Placental pericyte (primary cell): ENCODE data around the gene MYL2. TPM values are rescaled to one million over a fixed set of nuclear protein-coding genes. Genes with fewer than 3 reads are reported as not detected.

Experiments
- total RNA-seq: library from RNA; depleted of rRNA; stranded (reverse); fragments of >200 nt; gene quantifications from 2 replicates; pipeline ENCODE4 v1.2.3, GENCODE V29; 2012

MYL2 gene
- total RNA-seq: not detected in 2 replicates

GRCh38 chr12:110920324-110920910 is at the start of gene MYL2:
MYL2 (minus strand) TSS chr12:110920579; CDS start chr12:110920529, 50 bp downstream.

Other genes starting within 250 kb of the MYL2 start
- 1.3 and 4.3 TPM in 2 replicates for gene HVCN1, start 231.5 kb downstream of the MYL2 start, total RNA-seq
- gene PPP1CC, start 177.7 kb downstream of the MYL2 start, total RNA-seq: 70.9 and 156 TPM in 2 replicates
- gene CCDC63, start 73.6 kb downstream of the MYL2 start, total RNA-seq: not detected in 2 replicates
- gene CUX2, start 113.6 kb upstream of the MYL2 start, total RNA-seq: not detected in 2 replicates